OCI-LY7 (cell line): ENCODE measurements around the gene INSRR. TPM values are rescaled to one million over a fixed set of nuclear protein-coding genes. Genes with fewer than 3 reads are reported as not detected.

Source experiments
- BruUV-seq: library from RNA; stranded (reverse); fragments of 400-500 nt; replicated peaks from 2 replicates; lab custom pipeline; 2021; lab: Mats Ljungman, UMichigan
- CTCF ChIA-PET: fragments of 300-600 bp; sonication (Branson Sonifier 250); formaldehyde crosslinking; loops from one replicate; lab custom pipeline; 2022; ENCODE audit warnings: antibody characterized with exemption; ENCODE audit not compliant: unreplicated experiment; lab: Charles Lee
- POLR2A ChIA-PET: fragments of 300-600 bp; sonication (Branson Sonifier 250); formaldehyde crosslinking; loops from one replicate; lab custom pipeline; 2022; ENCODE audit warnings: antibody characterized with exemption; lab: Charles Lee
- DNase-seq: peaks from one replicate; pipeline ENCODE4 v3.0.0-alpha.2; 2015; ENCODE audit warnings: low spot score
- H2AFZ ChIP-seq: fragments of 200-600 bp; sonication (generic), shearing (Covaris generic); 2 replicates; pipeline ENCODE4 v1.6.1; 2014; ENCODE audit warnings: mild to moderate bottlenecking, antibody characterized with exemption, low read length, moderate library complexity
- H3K27ac ChIP-seq: fragments of 200-600 bp; sonication (generic); 2 replicates; pipeline ENCODE4 v1.5.1; 2014; ENCODE audit warnings: mixed run types, low read depth, mild to moderate bottlenecking, moderate library complexity, low read length, inconsistent platforms; ENCODE audit not compliant: poor library complexity, severe bottlenecking
- H3K36me3 ChIP-seq: fragments of 200-600 bp; sonication (generic); 2 replicates; pipeline ENCODE4 v1.6.1; 2014; ENCODE audit warnings: mild to moderate bottlenecking, antibody characterized with exemption, low read length, moderate library complexity, mixed read lengths; ENCODE audit not compliant: insufficient read depth
- H3K4me1 ChIP-seq: fragments of 200-600 bp; sonication (generic); 2 replicates; pipeline ENCODE4 v1.5.1; 2014; ENCODE audit warnings: mild to moderate bottlenecking, low read length; ENCODE audit not compliant: insufficient read depth, poor library complexity, severe bottlenecking
- H3K4me2 ChIP-seq: fragments of 200-600 bp; sonication (generic); 2 replicates; pipeline ENCODE4 v1.6.1; 2014; ENCODE audit warnings: mild to moderate bottlenecking, low read length
- H3K4me3 ChIP-seq: fragments of 200-600 bp; sonication (generic); 2 replicates; pipeline ENCODE4 v1.5.1; 2014; ENCODE audit warnings: mild to moderate bottlenecking, low read depth, low read length; ENCODE audit not compliant: poor library complexity, severe bottlenecking
- H3K79me2 ChIP-seq: fragments of 200-600 bp; sonication (generic); 2 replicates; pipeline ENCODE4 v1.6.1; 2016; ENCODE audit warnings: low read depth, mild to moderate bottlenecking, low read length, moderate library complexity, mixed read lengths; ENCODE audit not compliant: insufficient read depth
- H3K9me2 ChIP-seq: fragments of 200-600 bp; sonication (generic); 2 replicates; pipeline ENCODE4 v1.6.1; 2016; ENCODE audit warnings: mild to moderate bottlenecking, low read length, mixed read lengths; ENCODE audit not compliant: insufficient read depth
- H3K9me3 ChIP-seq: fragments of 200-600 bp; sonication (generic); 2 replicates; pipeline ENCODE4 v1.6.1; 2014; ENCODE audit warnings: mild to moderate bottlenecking, mixed run types, low read length, mixed read lengths
- H4K20me1 ChIP-seq: fragments of 200-600 bp; sonication (generic); 2 replicates; pipeline ENCODE4 v1.6.1; 2014; ENCODE audit warnings: mild to moderate bottlenecking, antibody characterized with exemption, low read length, moderate library complexity, mixed read lengths; ENCODE audit not compliant: insufficient read depth
- CTCF ChIP-seq: fragments of 200-600 bp; sonication (generic); conservative IDR thresholded peaks from 2 replicates; pipeline ENCODE4 v1.5.1; 2014; ENCODE audit warnings: mild to moderate bottlenecking, antibody characterized with exemption, low read length, moderate library complexity, mixed read lengths
- EZH2phosphoT487 ChIP-seq: fragments of 200-600 bp; sonication (generic); IDR thresholded peaks from 2 replicates; pipeline ENCODE4 v1.6.1; 2018; ENCODE audit warnings: low read depth, borderline replicate concordance, mild to moderate bottlenecking, mixed run types, antibody characterized with exemption, low read length, moderate library complexity, mixed read lengths
- intact Hi-C: fragments of 100-400 bp; cut with micrococcal nuclease; formaldehyde crosslinking; loops from one replicate; pipeline ENCODE4 v1.10.0; 2022; ENCODE audit not compliant: unreplicated experiment
- total RNA-seq, 2 experiments: library from RNA; depleted of rRNA in 1 of 2; stranded (reverse); fragments of >200 nt in 1 of 2; shearing (Covaris generic) in 1 of 2; gene quantifications; 2 replicates each; pipeline ENCODE4 v1.2.3, GENCODE V29; 2014 to 2022

The INSRR gene
- total RNA-seq, 2 experiments from 2014 or later: not detected

GRCh38 chr1:156887317-156887716, 28.4 kb upstream of the INSRR start:
- no peak overlapping the region for H3K27ac ChIP-seq
- H2AFZ ChIP-seq: no peak overlapping the region
- H3K4me3 ChIP-seq: no peak overlapping the region
- no peaks in the 10 kb centered on the region for H3K9me2 ChIP-seq
- H3K36me3 ChIP-seq: no peaks in the 10 kb centered on the region
- no peak overlapping the region for H3K4me2 ChIP-seq
- ChIA-PET POLR2A (interaction anchor here (0.6 kb wide), 1 partner anchor 109 kb away, joined by 3 read pairs; no protein-coding TSS in a partner anchor), CTCF (interaction anchor here (0.6 kb wide), 1 partner anchor 51 kb away, joined by 3 read pairs; no protein-coding TSS in a partner anchor)
- no peaks in the 10 kb centered on the region for H4K20me1 ChIP-seq
- H3K79me2 ChIP-seq: no peaks in the 10 kb centered on the region
- H3K9me3 ChIP-seq: no peaks in the 10 kb centered on the region
- BruUV-seq: no TSS peak
- DNase-seq: no peak
- H3K4me1 ChIP-seq: no peaks in the 10 kb centered on the region
- TF ChIP-seq CTCF (no peak), EZH2phosphoT487 (no peak)
- intact Hi-C loops: no loop called here

GRCh38 chr1:156886583-156887281, 27.8 kb upstream of the INSRR start:
- intact Hi-C loops: no loop called here
- BruUV-seq: no TSS peak
- Histone ChIP-seq H3K79me2 (no peaks in the 10 kb centered on the region), H3K4me2 (no peak overlapping the region), H3K4me3 (no peak overlapping the region), H3K9me3 (no peaks in the 10 kb centered on the region), H3K9me2 (no peaks in the 10 kb centered on the region), H2AFZ (no peak overlapping the region), H3K36me3 (no peaks in the 10 kb centered on the region), H3K4me1 (no peaks in the 10 kb centered on the region), H4K20me1 (no peaks in the 10 kb centered on the region), H3K27ac (no peak overlapping the region)
- CTCF ChIA-PET: no interaction called here
- DNase-seq: no peak
- no peak for TF ChIP-seq EZH2phosphoT487
- TF ChIP-seq CTCF: no peak
- POLR2A ChIA-PET: no interaction called here

- Histone ChIP-seq H3K79me2 (no peaks in the 10 kb centered on the region), H3K9me2 (no peaks in the 10 kb centered on the region), H2AFZ (no peak overlapping the region), H3K9me3 (no peaks in the 10 kb centered on the region), H3K4me2 (no peak overlapping the region), H3K4me3 (no peak overlapping the region), H3K27ac (no peak overlapping the region), H4K20me1 (no peaks in the 10 kb centered on the region), H3K36me3 (no peaks in the 10 kb centered on the region), H3K4me1 (no peaks in the 10 kb centered on the region)
- CTCF ChIA-PET: no interaction called here
- BruUV-seq: no TSS peak
- intact Hi-C loops: no loop called here
- TF ChIP-seq CTCF (no peak), EZH2phosphoT487 (no peak)
- POLR2A ChIA-PET: interaction anchor here (0.9 kb wide), 1 partner anchor 25 kb away, joined by 3 read pairs; the partner anchor contains the start of gene NTRK1
- no peak for DNase-seq
These were observed 27.0 kb upstream of the INSRR start for GRCh38 chr1:156885880-156886355.
